Hematopoietic multipotent progenitor cell treated with erythropoietin and hydrocortisone succinate and interleukin-3 and kit ligand, for 8 days (in vitro differentiated cells): Measurements from ENCODE around the gene CCL28.
"Not testable (repeated sequence)": the region's sequence is repeated elsewhere in the genome, so short reads cannot be mapped to it uniquely, and the experiment has no call there.

Source experiments
- DNase-seq: peaks from one replicate; pipeline ENCODE4 v3.0.0-alpha.2; 2015

The CCL28 gene

DNA sequence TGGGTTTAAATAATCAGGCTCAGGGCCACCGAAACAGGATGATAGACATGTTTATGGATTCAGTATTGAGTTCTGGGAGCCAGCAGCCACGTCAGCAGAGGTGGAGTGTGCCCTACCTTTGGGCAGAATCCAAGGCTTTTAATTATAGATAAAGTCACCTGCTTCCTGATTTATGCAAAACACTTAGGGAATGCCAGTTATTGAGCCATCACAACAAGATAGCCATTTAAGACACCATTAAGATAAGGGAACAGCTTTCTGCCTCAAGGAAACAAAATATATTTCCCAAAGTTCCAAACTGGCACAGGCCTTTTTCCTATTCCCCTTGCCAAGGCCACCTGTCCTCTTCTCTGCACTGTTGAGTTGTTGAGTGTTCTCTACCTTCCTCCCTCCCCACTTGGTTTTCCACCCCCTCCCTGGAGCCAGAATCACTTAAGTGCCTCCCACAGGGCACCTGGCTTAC is 2.4 kb downstream of the CCL28 start:
- DNase-seq, result no peak

GRCh38 chr5:43402524-43403066 is 9.6 kb downstream of the CCL28 start:
- not testable (repeated sequence) for DNase-seq

DNA sequence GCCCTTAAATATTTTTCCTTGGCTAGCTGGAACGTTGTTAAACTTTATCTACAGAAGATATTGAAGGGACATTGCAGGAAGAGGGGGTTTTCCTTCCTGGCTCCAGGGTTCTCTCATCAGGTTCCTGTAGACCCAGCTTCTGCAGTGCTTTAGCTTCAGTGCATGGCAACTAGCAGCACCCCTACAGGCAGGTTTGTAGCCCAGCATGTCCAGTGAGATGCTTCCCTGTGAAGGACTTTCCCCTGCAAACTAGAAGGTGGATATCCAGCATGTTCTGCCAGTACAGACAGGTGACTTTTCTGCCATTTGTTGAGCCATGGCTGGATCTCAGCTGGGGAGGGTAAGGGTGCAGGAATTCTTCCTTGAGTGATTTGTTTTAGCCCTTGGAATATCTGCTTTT is 10.4 kb downstream of the CCL28 start:
- peak; percentile 16 for DNase-seq

- DNase-seq, result peak; percentile 13
These were observed 12.1 kb downstream of the CCL28 start for GRCh38 chr5:43400082-43400481.

- DNase-seq, result peak; percentile 68
These were observed 15.4 kb downstream of the CCL28 start for GRCh38 chr5:43396762-43397304.

DNA sequence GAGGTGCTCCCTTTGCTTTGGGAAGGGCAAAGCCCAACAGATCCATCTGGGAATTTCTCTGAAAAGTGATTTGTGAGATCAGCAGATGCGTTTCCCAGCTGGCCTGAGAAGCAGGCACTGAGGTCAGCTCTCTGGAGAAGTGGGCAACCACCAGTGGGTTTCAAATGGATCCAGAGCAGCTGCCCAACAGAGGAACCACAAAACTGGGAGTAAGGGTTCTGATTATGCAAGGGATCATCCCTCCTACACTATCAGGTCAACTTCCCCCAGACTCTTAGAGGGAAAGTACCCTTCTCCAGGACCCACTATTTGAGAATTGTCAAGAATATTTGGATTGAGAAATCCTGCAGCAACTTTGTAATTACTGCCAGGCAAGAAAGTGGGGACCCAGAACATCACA is 21.7 kb downstream of the CCL28 start:
- DNase-seq, result no peak

GRCh38 chr5:43389679-43390329 is 22.4 kb downstream of the CCL28 start:
- DNase-seq, result peak; percentile 93

- no peak for DNase-seq
These were observed 25.2 kb downstream of the CCL28 start for GRCh38 chr5:43386960-43387362.

DNA sequence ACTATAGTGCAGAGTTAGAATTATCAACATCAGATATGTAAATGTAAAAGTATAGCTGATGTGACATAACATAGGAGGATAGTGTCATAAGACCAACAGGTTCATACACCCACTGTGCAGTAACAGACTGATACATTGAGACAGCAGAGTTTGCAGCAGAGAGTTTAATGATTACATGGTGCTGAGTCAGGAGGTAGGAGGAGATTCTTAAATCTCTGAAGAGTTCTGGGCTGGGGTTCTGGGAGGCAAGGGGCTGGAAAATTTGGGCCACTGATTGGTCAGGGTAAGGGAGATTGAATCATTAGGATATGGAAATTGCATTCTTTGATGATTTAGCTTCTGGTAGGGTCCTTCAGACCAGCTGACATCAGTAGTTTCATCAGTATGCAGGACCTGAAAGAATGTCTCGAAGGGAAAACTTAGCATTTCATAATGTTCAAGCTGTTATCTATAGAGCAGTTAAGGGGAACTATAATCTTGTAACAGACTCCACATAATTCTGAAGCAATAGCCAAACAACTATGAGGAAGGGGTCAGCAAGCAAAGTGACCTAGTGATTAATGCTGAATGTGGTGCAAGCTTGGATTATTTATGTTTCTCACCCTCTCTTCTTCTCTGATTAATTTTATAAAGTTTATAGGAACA is 35.6 kb downstream of the CCL28 start:
- no peak for DNase-seq

GRCh38 chr5:43371821-43372220 is 40.4 kb downstream of the CCL28 start:
- DNase-seq, result peak; percentile 22

GRCh38 chr5:43370352-43370751 is 41.8 kb downstream of the CCL28 start:
- no peak for DNase-seq

DNA sequence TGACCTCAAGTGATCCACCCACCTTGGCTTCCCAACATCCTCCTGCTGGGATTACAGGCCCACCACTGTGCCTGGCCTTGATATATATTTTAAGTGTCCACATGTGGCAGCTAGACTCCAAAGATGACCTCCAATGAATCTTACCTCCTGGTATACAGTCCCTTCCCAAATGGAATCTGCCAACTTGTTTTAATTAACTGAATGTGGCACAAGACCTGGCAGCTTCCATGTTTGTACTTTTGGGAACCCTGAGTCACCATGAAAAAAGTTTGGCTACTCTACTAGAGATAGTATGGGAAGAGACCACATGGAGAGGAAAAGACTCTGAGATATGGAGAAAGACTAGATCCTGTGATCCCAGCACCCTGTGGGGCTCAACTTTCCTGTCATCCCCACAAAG is 42.5 kb downstream of the CCL28 start:
- DNase-seq, result no peak

DNA sequence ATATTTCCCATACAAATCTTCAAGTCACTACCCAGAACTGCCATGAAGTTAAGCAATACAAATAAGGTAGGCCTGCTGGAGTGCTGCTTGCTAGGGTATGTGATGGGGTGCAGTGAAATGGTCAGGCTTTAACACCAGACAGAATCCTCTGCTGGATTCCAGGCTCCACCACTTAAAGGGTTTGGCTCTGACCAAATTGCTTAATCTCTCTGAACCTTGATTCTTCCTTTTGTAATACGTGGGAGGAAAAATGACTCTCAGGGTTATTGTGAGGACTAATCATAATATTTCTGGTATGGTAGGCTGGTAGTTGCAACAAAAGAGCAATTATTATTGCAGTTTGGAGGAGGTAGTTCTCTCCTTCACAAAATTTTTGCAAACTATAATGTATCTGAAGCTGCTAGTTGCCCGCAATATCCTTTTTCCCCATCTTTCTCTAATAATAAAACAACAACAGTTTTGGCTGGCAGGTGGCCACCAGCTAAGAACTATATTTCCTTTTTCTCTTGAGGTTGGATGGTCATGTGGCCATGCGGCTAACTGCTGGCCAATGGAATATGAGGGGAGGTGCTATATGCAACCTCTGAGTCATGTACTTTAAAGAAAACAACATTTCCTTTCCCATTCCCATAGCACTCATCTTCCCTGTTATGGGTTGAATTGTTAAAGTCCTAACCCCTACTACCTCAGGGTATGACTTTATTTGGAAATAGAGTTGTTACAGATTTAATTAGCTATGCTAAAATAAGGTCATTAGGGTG is 44.1 kb downstream of the CCL28 start:
- no peak for DNase-seq

- DNase-seq, result no peak
These were observed 44.7 kb downstream of the CCL28 start for GRCh38 chr5:43367453-43367852.

GRCh38 chr5:43366680-43367246 is 45.4 kb downstream of the CCL28 start:
- DNase-seq, result not testable (repeated sequence)

DNA sequence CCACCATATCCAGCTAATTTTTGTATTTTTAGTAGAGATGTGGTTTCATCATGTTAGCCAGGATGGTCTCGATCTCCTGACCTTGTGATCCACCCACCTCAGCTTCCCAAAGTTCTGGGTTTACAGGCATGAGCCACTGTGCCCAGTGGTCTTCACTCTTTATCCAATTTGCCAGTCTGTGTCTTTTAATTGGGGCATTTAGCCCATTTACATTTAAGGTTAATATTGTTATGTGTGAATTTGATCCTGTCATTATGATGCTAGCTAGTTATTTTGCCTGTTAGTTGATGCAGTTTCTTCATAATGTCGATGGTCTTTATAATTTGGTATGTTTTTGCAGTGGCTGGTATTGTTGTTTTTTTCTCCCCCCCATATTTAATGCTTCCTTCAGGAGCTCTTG is 47.0 kb downstream of the CCL28 start:
- not testable (repeated sequence) for DNase-seq

DNA sequence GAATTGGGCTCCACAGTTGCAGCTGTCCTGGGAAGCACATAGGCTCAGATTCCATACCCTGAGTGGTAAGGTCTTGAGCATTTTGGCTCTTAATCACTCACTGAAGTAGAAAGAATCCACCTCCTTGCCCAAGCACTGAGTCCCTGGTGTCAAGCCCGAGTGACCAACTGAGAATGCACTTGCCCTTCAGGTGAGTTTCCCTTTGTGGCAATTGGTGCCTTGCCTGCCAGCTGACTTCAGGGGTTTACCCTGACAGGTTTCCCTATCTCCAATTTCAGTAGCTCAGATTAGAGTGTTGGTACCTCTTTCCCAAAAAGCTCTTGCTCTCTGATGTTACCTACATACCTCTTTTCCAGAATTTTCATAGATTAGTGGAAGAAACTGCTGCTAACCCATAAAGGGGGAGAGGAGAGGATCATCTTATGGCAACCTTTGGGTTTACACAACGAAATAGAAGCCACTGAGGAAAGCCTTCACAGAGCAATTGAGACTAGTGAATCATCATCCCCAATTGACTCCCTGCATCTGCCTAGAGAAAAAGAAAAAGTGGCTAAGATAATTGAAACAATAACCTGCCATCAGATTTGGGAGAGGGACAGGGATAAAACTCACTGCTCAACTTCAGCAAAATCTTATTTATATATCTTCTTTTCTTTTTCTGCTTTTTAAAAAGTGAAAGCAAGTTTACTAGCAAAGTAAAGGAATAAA is 48.6 kb downstream of the CCL28 start:
- no peak for DNase-seq

DNA sequence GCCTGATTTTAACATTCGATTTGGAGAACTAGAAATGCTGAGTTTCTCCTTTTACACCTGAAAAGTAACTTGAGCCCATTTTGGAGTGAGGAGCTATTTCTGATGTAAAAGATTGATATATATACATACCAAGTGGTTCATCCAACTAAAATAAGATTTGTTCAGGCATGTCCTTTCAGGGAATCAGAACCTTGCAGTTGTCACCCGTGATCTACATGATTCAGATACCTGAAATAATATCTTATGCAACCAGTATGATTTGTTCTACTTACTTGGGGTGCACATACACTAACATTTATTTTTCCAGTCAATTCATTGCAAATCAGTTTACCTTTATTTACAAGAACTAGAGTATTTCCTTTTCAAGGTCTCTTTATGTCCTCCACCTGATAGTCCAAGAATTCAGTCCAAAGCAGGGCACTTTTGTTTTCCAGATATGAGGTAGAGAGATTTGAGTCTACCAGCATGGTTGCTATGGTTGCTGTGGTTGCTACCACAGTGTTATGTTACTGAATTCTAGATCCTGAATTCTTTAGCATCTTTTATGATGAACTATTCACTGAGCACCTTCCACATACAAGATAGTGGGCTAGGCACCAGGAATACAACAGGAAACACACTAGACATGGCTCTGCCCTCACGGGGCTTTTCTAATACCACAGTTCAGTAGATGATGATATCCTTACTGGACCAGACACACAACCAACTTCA is 49.3 kb downstream of the CCL28 start:
- no peak for DNase-seq

- no peak for DNase-seq
These were observed 53.5 kb downstream of the CCL28 start for GRCh38 chr5:43358726-43359125.

- DNase-seq, result no peak
These were observed 53.9 kb downstream of the CCL28 start for GRCh38 chr5:43358301-43358700.

- no peak for DNase-seq
These were observed 54.3 kb downstream of the CCL28 start for GRCh38 chr5:43357878-43358281.

DNA sequence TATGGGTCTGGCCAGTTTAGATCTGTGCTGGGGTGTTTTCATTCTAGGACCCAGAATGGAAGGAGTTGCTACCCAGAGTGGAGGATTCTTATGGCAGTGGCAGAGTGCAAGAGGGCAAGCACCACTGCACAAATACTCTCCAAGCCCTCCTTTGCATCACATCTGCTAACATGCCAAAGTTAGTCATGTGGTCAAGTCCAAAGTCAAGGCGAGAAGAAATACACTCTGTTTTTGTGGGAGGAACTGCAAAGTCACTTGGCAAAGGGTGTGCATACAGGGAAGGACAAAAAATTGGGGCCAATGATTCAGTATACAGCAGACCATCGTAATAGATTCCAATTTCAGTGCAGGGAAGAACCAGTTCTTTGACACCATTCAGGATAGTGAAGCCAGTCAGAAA is 55.1 kb downstream of the CCL28 start:
- no peak for DNase-seq
